ENCODE results near the gene BCAS3.

GRCh38 chr17:61216066-61216465 is 538.4 kb downstream of the BCAS3 start:
- no peak for TF ChIP-seq POLR2A (IDR thresholded peaks at IDR 0.05)
- no peak for TF ChIP-seq CTCF (IDR thresholded peaks at IDR 0.05)
- no peak for TF ChIP-seq EP300 (IDR thresholded peaks at IDR 0.05)

All from ovary (tissue), 3 donors.